Measurements from ENCODE around the gene BACH2. TPM values are rescaled to one million over a fixed set of nuclear protein-coding genes. Genes with fewer than 3 reads are reported as not detected.
A peak's percentile ranks its signal among the peaks of the same experiment; 100 is the strongest.
"Not testable (repeated sequence)": the region's sequence is repeated elsewhere in the genome, so short reads cannot be mapped to it uniquely, and the experiment has no call there.

Gene BACH2
- total RNA-seq, 1 donor from 2014 or later = 2.1 TPM

DNA sequence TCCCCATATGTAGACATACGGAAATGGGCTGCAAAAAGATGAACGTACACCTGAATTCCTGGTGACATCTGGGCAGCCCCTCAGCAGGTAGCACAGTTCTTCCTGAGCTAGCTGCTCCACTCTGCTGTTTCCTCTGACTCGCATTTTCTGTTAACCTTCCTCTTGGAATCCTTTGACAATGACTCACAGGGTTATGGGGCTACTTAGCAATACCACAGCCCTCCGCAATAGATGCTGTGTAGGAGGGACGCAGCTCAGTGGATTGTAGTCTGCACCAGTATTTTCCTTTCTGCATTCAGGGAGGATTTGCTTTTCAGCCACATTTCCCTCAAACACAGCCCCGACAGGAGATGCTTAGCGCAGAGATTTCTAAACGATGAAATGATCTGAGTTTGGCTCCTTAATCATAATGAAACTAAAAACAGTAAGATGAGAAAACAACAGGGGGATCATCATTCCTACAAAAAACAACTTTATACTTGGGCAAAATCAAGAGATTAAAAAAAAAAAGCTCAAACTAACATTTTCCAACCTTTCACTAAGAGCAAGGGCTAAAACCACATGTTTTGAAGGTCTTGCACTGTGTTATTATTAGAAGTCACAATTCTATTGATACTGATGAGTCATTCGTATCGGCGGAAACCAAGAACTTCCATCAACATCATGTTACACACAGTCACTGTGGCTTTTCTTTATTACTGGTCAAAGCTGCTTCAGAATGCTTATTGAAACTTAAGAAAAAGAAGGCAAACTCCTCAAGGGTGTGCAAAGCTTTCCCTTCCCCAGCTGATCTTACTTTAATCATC lies 12.2 kb downstream of the BACH2 start:
- H3K36me3 ChIP-seq (ENCODE audit: control insufficient read depth, insufficient read depth, low read length) = no peaks in the 10 kb centered on the region
- peaks cover 2% of the 10 kb centered on the region for H3K27me3 ChIP-seq (ENCODE audit: control insufficient read depth, insufficient read depth, low read length)
- no peak overlapping the region for H3K4me3 ChIP-seq (ENCODE audit: low read depth, low read length)
- FAIRE-seq (peak; percentile 28), DNase-seq (ENCODE audit: low read depth) (peak; percentile 88)
- TF ChIP-seq, protein P1, sequence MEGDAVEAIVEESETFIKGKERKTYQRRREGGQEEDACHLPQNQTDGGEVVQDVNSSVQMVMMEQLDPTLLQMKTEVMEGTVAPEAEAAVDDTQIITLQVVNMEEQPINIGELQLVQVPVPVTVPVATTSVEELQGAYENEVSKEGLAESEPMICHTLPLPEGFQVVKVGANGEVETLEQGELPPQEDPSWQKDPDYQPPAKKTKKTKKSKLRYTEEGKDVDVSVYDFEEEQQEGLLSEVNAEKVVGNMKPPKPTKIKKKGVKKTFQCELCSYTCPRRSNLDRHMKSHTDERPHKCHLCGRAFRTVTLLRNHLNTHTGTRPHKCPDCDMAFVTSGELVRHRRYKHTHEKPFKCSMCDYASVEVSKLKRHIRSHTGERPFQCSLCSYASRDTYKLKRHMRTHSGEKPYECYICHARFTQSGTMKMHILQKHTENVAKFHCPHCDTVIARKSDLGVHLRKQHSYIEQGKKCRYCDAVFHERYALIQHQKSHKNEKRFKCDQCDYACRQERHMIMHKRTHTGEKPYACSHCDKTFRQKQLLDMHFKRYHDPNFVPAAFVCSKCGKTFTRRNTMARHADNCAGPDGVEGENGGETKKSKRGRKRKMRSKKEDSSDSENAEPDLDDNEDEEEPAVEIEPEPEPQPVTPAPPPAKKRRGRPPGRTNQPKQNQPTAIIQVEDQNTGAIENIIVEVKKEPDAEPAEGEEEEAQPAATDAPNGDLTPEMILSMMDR (IDR thresholded peaks at IDR 0.05; ENCODE audit: insufficient read depth, low read length, severe bottlenecking) = no peak

DNA sequence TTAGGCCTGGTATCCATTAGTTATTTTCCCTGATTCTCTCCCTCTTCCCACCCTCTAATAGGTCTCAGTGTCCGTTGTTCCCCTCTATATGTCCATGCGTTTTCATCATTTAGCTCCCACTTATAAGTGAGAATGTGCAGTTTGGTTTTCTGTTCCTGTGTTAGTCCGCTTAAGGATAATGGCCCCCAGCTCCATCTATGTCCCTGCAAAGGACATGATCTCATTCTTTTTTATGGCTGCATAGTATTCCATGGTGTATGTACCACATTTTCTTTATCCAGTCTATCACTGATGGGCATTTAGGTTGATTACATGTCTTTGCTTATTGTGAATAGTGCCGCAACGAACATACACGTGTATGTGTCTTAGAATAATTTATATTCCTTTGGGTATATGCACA lies 14.4 kb downstream of the BACH2 start:
- FAIRE-seq; H3K4me3 ChIP-seq (ENCODE audit: low read depth, low read length); H3K27me3 ChIP-seq (ENCODE audit: control insufficient read depth, insufficient read depth, low read length); H3K36me3 ChIP-seq (ENCODE audit: control insufficient read depth, insufficient read depth, low read length); DNase-seq (ENCODE audit: low read depth): not testable (repeated sequence)

DNA sequence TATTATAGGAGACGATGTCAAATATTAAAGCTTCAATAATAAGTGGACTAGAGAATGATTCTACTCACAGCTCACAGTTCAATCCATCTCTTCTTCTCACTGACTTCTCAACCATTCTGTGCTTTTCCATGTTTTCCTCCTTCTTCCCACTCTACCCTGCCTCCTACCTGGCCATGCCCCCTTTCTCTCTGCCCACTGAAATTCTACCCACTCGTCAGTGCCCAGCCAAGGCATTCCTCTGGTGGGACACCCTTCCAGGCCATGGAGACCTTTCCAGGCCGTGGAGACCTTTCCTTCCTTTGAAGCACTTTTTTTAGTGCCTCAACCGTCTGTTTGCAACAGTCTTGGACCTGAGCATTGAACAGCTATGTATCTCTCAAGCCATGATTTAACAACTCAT lies 18.5 kb downstream of the BACH2 start:
- no peaks in the 10 kb centered on the region for H3K36me3 ChIP-seq (ENCODE audit: control insufficient read depth, insufficient read depth, low read length)
- no peak overlapping the region for H3K4me3 ChIP-seq (ENCODE audit: low read depth, low read length)
- DNase-seq (ENCODE audit: low read depth) (no peak), FAIRE-seq (no peak)
- H3K27me3 ChIP-seq (ENCODE audit: control insufficient read depth, insufficient read depth, low read length) = peaks cover 2% of the 10 kb centered on the region
- TF ChIP-seq, protein P1 (IDR thresholded peaks at IDR 0.05; ENCODE audit: insufficient read depth, low read length, severe bottlenecking) = no peak

DNA sequence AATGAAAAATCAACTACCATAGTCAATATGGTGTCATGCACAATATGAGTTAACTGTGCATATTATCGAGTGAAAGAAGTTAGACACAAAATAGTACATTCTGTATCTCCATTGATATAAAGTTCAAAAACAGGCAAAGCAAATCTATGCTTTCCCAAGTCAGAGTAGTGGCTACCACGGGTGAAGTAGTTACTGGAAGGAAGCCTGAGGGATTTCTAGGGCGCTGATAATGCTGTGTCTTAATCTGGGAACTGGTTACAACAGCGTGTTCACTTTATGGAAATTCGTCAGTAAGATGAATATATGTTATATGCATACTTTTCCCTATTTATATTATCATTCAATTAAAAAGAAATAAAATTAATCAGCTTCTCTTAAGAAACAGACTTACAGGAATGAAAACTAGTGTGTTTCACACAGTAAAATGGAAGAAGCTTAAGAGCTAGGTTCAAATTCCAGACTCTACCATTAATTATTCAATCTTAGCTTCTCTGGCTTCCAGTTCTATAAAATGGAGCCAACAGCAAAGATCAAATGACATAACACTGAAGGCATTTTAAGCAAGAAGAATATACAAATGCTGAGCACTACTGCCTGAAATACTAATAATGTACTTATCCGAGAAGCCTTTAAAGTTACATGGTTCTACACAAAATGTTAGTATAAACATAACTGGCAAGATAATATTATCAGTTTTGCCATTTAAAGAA lies 19.2 kb downstream of the BACH2 start:
- FAIRE-seq = no peak
- TF ChIP-seq, protein P1 (IDR thresholded peaks at IDR 0.05; ENCODE audit: insufficient read depth, low read length, severe bottlenecking) = no peak

DNA sequence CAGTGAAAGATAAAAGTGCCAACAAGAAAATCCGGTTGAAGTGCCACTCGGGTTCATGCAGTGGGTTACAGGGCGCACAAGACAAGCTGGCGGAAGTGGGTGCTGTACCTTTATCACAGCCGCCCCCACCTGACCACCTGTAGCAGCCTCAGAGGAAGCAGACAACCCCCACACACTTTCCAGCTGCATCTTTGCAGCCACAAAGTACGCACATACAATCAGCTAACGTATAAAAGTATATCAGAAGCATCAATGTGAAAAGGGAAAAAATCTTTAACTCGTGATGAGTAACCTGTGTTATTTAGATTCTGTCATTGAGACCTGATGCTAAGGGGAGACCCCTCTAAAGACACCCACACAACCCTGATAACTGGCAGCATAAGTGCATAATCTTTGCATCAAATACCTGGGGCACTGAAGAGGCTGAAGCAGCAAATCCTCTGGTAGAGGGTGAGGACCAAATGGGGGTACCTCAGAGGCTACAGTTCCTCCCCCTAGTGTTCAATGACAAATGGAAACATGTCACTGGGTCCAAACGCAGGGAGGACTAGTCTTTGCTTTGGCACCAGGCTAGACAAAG lies 22.1 kb downstream of the BACH2 start:
- H3K4me3 ChIP-seq (ENCODE audit: low read depth, low read length) = no peak overlapping the region
- TF ChIP-seq, protein P1 (IDR thresholded peaks at IDR 0.05; ENCODE audit: insufficient read depth, low read length, severe bottlenecking) = no peak
- FAIRE-seq = no peak
- H3K27me3 ChIP-seq (ENCODE audit: control insufficient read depth, insufficient read depth, low read length) = no peaks in the 10 kb centered on the region
- H3K36me3 ChIP-seq (ENCODE audit: control insufficient read depth, insufficient read depth, low read length) = no peaks in the 10 kb centered on the region
- DNase-seq (ENCODE audit: low read depth) = no peak

More for the DNA sequence above, 19.2 kb downstream of the BACH2 start:
- H3K36me3 ChIP-seq (ENCODE audit: control insufficient read depth, insufficient read depth, low read length) = no peaks in the 10 kb centered on the region
- H3K27me3 ChIP-seq (ENCODE audit: control insufficient read depth, insufficient read depth, low read length) = peaks cover 2% of the 10 kb centered on the region
- H3K4me3 ChIP-seq (ENCODE audit: low read depth, low read length) = no peak overlapping the region
- DNase-seq (ENCODE audit: low read depth) = no peak

DNA sequence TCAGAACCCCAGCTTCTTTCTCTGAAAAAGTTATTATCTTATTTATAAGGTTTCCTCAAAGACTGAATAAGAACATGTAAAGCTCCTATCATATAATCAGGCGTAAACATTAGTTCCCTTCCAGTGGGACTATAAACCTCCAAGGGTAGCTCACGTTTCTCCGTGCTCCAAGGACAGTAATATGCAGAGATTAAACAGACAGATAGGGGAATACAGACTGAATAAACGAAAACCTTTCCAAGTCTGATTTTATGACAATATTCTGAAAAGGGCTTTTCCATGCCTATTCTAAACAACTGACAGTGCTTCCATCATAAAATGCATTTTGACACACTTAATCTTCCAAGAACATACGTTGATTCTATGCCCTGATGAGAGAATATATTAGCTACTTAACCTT lies 22.8 kb downstream of the BACH2 start:
- TF ChIP-seq, protein P1 (IDR thresholded peaks at IDR 0.05; ENCODE audit: insufficient read depth, low read length, severe bottlenecking) = no peak
- no peak overlapping the region for H3K4me3 ChIP-seq (ENCODE audit: low read depth, low read length)
- no peaks in the 10 kb centered on the region for H3K27me3 ChIP-seq (ENCODE audit: control insufficient read depth, insufficient read depth, low read length)
- no peaks in the 10 kb centered on the region for H3K36me3 ChIP-seq (ENCODE audit: control insufficient read depth, insufficient read depth, low read length)
- FAIRE-seq = no peak
- DNase-seq (ENCODE audit: low read depth) = no peak

All from bronchial epithelial cell (primary cell).